DOHH2 (cell line): ENCODE results near the gene PIRT.
"Not testable (repeated sequence)": the region's sequence is repeated elsewhere in the genome, so short reads cannot be mapped to it uniquely, and the experiment has no call there.

Experiments used
- H3F3A ChIP-seq: fragments of 200-600 bp; sonication (generic), shearing (Covaris generic); 2 replicates; pipeline ENCODE4 v1.6.0; 2016; ENCODE audit warnings: antibody characterized with exemption, mild to moderate bottlenecking; ENCODE audit not compliant: control insufficient read depth, insufficient read depth
- H3K27ac ChIP-seq: fragments of 200-600 bp; sonication (generic); 2 replicates; pipeline ENCODE4 v1.5.1; 2014; ENCODE audit warnings: low read depth, mild to moderate bottlenecking, low read length, moderate library complexity
- H3K27me3 ChIP-seq: fragments of 200-600 bp; sonication (generic); 2 replicates; pipeline ENCODE4 v1.6.1; 2014; ENCODE audit warnings: mild to moderate bottlenecking, low read length, mixed read lengths; ENCODE audit not compliant: control insufficient read depth
- H3K36me3 ChIP-seq: fragments of 200-600 bp; sonication (generic); 2 replicates; pipeline ENCODE4 v1.6.1; 2014; ENCODE audit warnings: mild to moderate bottlenecking, low read length, moderate library complexity, mixed read lengths; ENCODE audit not compliant: control insufficient read depth
- H3K4me1 ChIP-seq: fragments of 200-600 bp; sonication (generic); 2 replicates; pipeline ENCODE4 v1.6.1; 2014; ENCODE audit warnings: mild to moderate bottlenecking, low read length, mixed read lengths; ENCODE audit not compliant: control insufficient read depth
- H3K4me2 ChIP-seq: fragments of 200-600 bp; sonication (generic); 2 replicates; pipeline ENCODE4 v1.6.0; 2014; ENCODE audit warnings: mild to moderate bottlenecking, low read length, moderate library complexity
- H3K4me3 ChIP-seq: fragments of 200-600 bp; sonication (generic); 2 replicates; pipeline ENCODE4 v1.5.1; 2014; ENCODE audit warnings: mild to moderate bottlenecking, low read length, mixed read lengths
- H3K79me2 ChIP-seq: fragments of 200-600 bp; sonication (generic); 2 replicates; pipeline ENCODE4 v1.6.1; 2014; ENCODE audit warnings: mild to moderate bottlenecking, low read length, mixed read lengths; ENCODE audit not compliant: control insufficient read depth
- H3K9me2 ChIP-seq: fragments of 200-600 bp; sonication (generic); replicated peaks from 2 replicates; pipeline ENCODE4 v1.6.1; 2014; ENCODE audit warnings: mild to moderate bottlenecking, low read length, mixed read lengths; ENCODE audit not compliant: control insufficient read depth
- H3K9me3 ChIP-seq: fragments of 200-600 bp; sonication (generic); 2 replicates; pipeline ENCODE4 v1.6.1; 2014; ENCODE audit warnings: antibody characterized with exemption, low read length, mixed read lengths; ENCODE audit not compliant: control insufficient read depth, insufficient read depth
- H4K20me1 ChIP-seq: fragments of 200-600 bp; sonication (generic); 2 replicates; pipeline ENCODE4 v1.6.0; 2014; ENCODE audit warnings: low read depth, mild to moderate bottlenecking, antibody characterized with exemption, low read length, moderate library complexity; ENCODE audit not compliant: control insufficient read depth, insufficient read depth
- EZH2phosphoT487 ChIP-seq: fragments of 200-600 bp; sonication (generic); IDR thresholded peaks from 2 replicates; pipeline ENCODE4 v1.6.1; 2017; ENCODE audit warnings: borderline replicate concordance, mild to moderate bottlenecking, antibody characterized with exemption, low read length, moderate library complexity, mixed read lengths
- TF ChIP-seq, protein P1 (sequence below): fragments of 200-600 bp; sonication (generic); IDR thresholded peaks from one replicate; pipeline ENCODE4 v1.5.1; 2014; ENCODE audit warnings: antibody characterized with exemption, mild to moderate bottlenecking, low read depth, low read length; ENCODE audit not compliant: poor library complexity, severe bottlenecking

The PIRT gene

GRCh38 chr17:10870336-10871050 lies 32.6 kb upstream of the PIRT start:
- no peaks in the 10 kb centered on the region for H3K9me3 ChIP-seq
- no peaks in the 10 kb centered on the region for H3K9me2 ChIP-seq
- H3K79me2 ChIP-seq: no peaks in the 10 kb centered on the region
- H3K4me2 ChIP-seq: no peak overlapping the region
- H3K36me3 ChIP-seq: no peaks in the 10 kb centered on the region
- no peaks in the 10 kb centered on the region for H3K4me1 ChIP-seq
- no peak for TF ChIP-seq EZH2phosphoT487
- TF ChIP-seq, protein P1, sequence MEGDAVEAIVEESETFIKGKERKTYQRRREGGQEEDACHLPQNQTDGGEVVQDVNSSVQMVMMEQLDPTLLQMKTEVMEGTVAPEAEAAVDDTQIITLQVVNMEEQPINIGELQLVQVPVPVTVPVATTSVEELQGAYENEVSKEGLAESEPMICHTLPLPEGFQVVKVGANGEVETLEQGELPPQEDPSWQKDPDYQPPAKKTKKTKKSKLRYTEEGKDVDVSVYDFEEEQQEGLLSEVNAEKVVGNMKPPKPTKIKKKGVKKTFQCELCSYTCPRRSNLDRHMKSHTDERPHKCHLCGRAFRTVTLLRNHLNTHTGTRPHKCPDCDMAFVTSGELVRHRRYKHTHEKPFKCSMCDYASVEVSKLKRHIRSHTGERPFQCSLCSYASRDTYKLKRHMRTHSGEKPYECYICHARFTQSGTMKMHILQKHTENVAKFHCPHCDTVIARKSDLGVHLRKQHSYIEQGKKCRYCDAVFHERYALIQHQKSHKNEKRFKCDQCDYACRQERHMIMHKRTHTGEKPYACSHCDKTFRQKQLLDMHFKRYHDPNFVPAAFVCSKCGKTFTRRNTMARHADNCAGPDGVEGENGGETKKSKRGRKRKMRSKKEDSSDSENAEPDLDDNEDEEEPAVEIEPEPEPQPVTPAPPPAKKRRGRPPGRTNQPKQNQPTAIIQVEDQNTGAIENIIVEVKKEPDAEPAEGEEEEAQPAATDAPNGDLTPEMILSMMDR: no peak
- no peak overlapping the region for H3K27ac ChIP-seq
- H4K20me1 ChIP-seq: no peaks in the 10 kb centered on the region
- H3F3A ChIP-seq: no peaks in the 10 kb centered on the region
- H3K27me3 ChIP-seq: no peaks in the 10 kb centered on the region
- no peak overlapping the region for H3K4me3 ChIP-seq

- not testable (repeated sequence) for H3K4me1 ChIP-seq, H3K79me2 ChIP-seq, H3K27ac ChIP-seq, H3K4me3 ChIP-seq, H3K36me3 ChIP-seq, H3K4me2 ChIP-seq, H3K9me3 ChIP-seq, H4K20me1 ChIP-seq, H3F3A ChIP-seq, H3K9me2 ChIP-seq, H3K27me3 ChIP-seq
Observed at GRCh38 chr17:10868744-10869143, 30.9 kb upstream of the PIRT start.

DNA sequence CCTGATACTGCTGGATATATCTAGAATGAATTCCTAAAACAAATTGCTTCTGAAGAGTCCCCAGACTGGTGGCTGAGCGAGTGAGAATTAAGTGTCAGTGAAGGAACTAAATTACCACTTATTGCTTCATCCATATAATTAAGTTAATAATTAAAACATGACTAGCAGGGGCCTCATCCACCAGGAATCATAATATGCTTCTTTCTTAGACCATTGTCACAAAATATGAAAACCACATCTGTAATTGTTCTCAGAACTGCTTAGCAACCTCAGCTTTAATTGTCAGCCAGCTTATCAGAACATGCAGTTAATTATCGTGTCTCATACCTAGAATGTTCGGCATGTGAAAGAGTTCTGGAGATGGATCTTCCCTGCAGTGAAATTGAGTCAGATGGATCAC lies 21.2 kb upstream of the PIRT start:
- H3K4me3 ChIP-seq: no peak overlapping the region
- no peak for TF ChIP-seq EZH2phosphoT487
- TF ChIP-seq, protein P1: no peak
- no peaks in the 10 kb centered on the region for H3K9me2 ChIP-seq
- no peaks in the 10 kb centered on the region for H3K27me3 ChIP-seq
- no peak overlapping the region for H3K4me2 ChIP-seq
- no peaks in the 10 kb centered on the region for H3K4me1 ChIP-seq
- no peaks in the 10 kb centered on the region for H3K79me2 ChIP-seq
- H3K27ac ChIP-seq: no peak overlapping the region
- no peaks in the 10 kb centered on the region for H4K20me1 ChIP-seq
- no peaks in the 10 kb centered on the region for H3K9me3 ChIP-seq
- H3F3A ChIP-seq: no peaks in the 10 kb centered on the region
- H3K36me3 ChIP-seq: no peaks in the 10 kb centered on the region

DNA sequence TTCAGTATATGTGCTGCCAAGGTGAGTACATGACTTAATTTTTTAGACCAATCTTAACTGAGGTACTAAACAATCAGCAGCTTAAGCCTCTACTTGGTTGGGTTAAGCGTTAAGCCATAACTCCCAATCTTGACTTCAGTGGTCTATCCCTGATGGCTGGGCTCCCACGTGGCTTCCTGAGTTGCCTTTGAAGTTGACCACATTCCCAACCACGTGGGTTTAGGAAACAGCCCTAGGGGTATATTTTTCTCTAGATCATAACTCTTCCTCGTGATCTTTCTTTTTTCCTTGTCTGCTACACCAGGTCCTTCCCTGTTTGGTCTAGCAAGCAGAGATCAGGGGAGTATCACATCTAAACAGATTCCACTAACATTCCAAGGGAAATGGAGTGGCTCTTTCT lies 20.1 kb upstream of the PIRT start:
- no peaks in the 10 kb centered on the region for H3K27me3 ChIP-seq
- no peaks in the 10 kb centered on the region for H3F3A ChIP-seq
- no peak overlapping the region for H3K4me3 ChIP-seq
- no peaks in the 10 kb centered on the region for H3K36me3 ChIP-seq
- H4K20me1 ChIP-seq: no peaks in the 10 kb centered on the region
- no peaks in the 10 kb centered on the region for H3K79me2 ChIP-seq
- no peaks in the 10 kb centered on the region for H3K9me3 ChIP-seq
- H3K4me1 ChIP-seq: no peaks in the 10 kb centered on the region
- TF ChIP-seq, protein P1: no peak
- no peak for TF ChIP-seq EZH2phosphoT487
- no peak overlapping the region for H3K27ac ChIP-seq
- H3K9me2 ChIP-seq: no peaks in the 10 kb centered on the region
- H3K4me2 ChIP-seq: no peak overlapping the region

DNA sequence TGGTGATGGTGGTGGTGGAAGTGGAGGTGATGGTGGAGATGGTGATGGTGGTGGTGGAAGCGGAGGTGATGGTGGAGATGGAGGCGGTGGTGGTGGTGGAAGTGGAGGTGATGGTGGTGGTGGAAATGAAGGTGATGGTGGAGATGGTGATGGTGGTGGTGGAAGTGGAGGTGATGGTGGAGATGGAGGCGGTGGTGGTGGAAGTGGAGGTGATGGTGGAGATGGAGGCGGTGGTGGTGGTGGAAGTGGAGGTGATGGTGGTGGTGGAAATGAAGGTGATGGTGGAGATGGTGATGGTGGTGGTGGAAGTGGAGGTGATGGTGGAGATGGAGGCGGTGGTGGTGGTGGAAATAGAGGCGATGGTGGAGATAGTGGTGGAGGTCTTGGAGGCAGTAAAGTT lies 8.7 kb upstream of the PIRT start:
- not testable (repeated sequence) for H3K4me2 ChIP-seq, H4K20me1 ChIP-seq, H3K9me3 ChIP-seq, H3K4me3 ChIP-seq, H3K4me1 ChIP-seq, H3K79me2 ChIP-seq, H3K9me2 ChIP-seq, H3K27me3 ChIP-seq, H3K36me3 ChIP-seq, H3F3A ChIP-seq, H3K27ac ChIP-seq
